Caki2 (cell line): Measurements from ENCODE around the gene POLR3G. TPM values are rescaled to one million over a fixed set of nuclear protein-coding genes. Genes with fewer than 3 reads are reported as not detected.

Source experiments
- total RNA-seq: library from RNA; depleted of rRNA; stranded (reverse); fragments of >200 nt; shearing (Covaris generic); gene quantifications from 2 replicates; pipeline ENCODE4 v1.2.3, GENCODE V29; 2014; ENCODE audit warnings: low replicate concordance; rRNA removed

POLR3G gene
- total RNA-seq, 1 experiment from 2014 or later, result 2.3 TPM

Other genes starting within 250 kb of the POLR3G start
- 11.9 and 33.2 TPM in 2 replicates for gene CETN3, start 65.1 kb upstream of the POLR3G start, total RNA-seq
- gene MBLAC2, start 93 bp upstream of the POLR3G start, total RNA-seq, result 2.1 and 3.7 TPM in 2 replicates
- gene LYSMD3, start 54.7 kb downstream of the POLR3G start, total RNA-seq, result 2.9 and 6.2 TPM in 2 replicates
- gene ADGRV1, start 83.9 kb downstream of the POLR3G start, total RNA-seq, result 1.8 and 3.6 TPM in 2 replicates